Endodermal cell (in vitro differentiated cells): ENCODE results near the gene PDE8B. TPM values are rescaled to one million over a fixed set of nuclear protein-coding genes. Genes with fewer than 3 reads are reported as not detected.

Source experiments
- DNase-seq: peaks from one replicate; pipeline ENCODE4 v3.0.0-alpha.2; 2017
- H3K27ac ChIP-seq: 2 replicates; pipeline ENCODE4 v1.5.1; 2013; ENCODE audit warnings: mild to moderate bottlenecking, low read depth, low read length, moderate library complexity
- H3K27me3 ChIP-seq: 2 replicates; pipeline ENCODE4 v1.6.1; 2013; ENCODE audit warnings: mild to moderate bottlenecking, low read length, moderate library complexity; ENCODE audit not compliant: insufficient read depth, control insufficient read depth, poor library complexity, severe bottlenecking
- H3K36me3 ChIP-seq: 2 replicates; pipeline ENCODE4 v1.7.0; 2013; ENCODE audit warnings: mild to moderate bottlenecking, low read length, moderate library complexity; ENCODE audit not compliant: control insufficient read depth, insufficient read depth
- H3K4me1 ChIP-seq: one replicate; pipeline ENCODE4 v1.7.0; 2013; ENCODE audit warnings: low read length; ENCODE audit not compliant: control insufficient read depth, insufficient read depth
- H3K4me3 ChIP-seq: 2 replicates; pipeline ENCODE4 v1.5.1; 2013; ENCODE audit warnings: mild to moderate bottlenecking, low read length, moderate library complexity
- H3K9ac ChIP-seq: 2 replicates; pipeline ENCODE4 v1.6.1; 2013; ENCODE audit warnings: mild to moderate bottlenecking, low read length, moderate library complexity; ENCODE audit not compliant: poor library complexity, severe bottlenecking; ENCODE audit errors: extremely low read depth
- H3K9me3 ChIP-seq: 2 replicates; pipeline ENCODE4 v1.6.1; 2013; ENCODE audit warnings: mild to moderate bottlenecking, low read length, moderate library complexity; ENCODE audit not compliant: control insufficient read depth
- H3K27ac Mint-ChIP-seq: 2 replicates; pipeline ENCODE4 v1.8.0; 2020; ENCODE audit warnings: mixed read lengths
- H3K27me3 Mint-ChIP-seq: 2 replicates; pipeline ENCODE4 v1.8.0; 2021; ENCODE audit warnings: mild to moderate bottlenecking, mixed read lengths; ENCODE audit not compliant: insufficient read depth
- H3K36me3 Mint-ChIP-seq: 2 replicates; pipeline ENCODE4 v1.8.0; 2020; ENCODE audit warnings: low read depth, mixed read lengths
- H3K4me1 Mint-ChIP-seq: 2 replicates; pipeline ENCODE4 v1.8.0; 2020; ENCODE audit warnings: mixed read lengths
- H3K4me3 Mint-ChIP-seq: 2 replicates; pipeline ENCODE4 v1.8.0; 2020; ENCODE audit warnings: mild to moderate bottlenecking, moderate library complexity, mixed read lengths
- H3K9me3 Mint-ChIP-seq: 2 replicates; pipeline ENCODE4 v1.8.0; 2020; ENCODE audit warnings: mild to moderate bottlenecking, mixed read lengths
- CTCF ChIP-seq: fragments of 200-600 bp; sonication (generic); conservative IDR thresholded peaks from 2 replicates; pipeline ENCODE4 v1.5.0; 2021; ENCODE audit warnings: antibody characterized with exemption, mild to moderate bottlenecking
- WGBS, 2 experiments: methylation state at CpG; one replicate each; pipeline versions ENCODE4 v1.1.5 to v1.1.7; 2013; ENCODE audit warnings: missing lambda C conversion rate in 2 of 2, mixed read lengths in 1 of 2; ENCODE audit not compliant: insufficient coverage in 1 of 2, insufficient read length in 1 of 2; 5-methylcytosine and 5-hydroxymethylcytosine counted together
- total RNA-seq, 2 donors: library from RNA; stranded (reverse); fragmentation: NEBNext Ultra II Directional in 1 of 2; extraction: Animal tissue kit (Norgen Biotek cat#: 25700) in 1 of 2; gene quantifications; 2 replicates in 1 of 2; 3 replicates in 1 of 2; pipeline ENCODE4 v1.2.1, GENCODE V29; 2021

PDE8B gene
- total RNA-seq, 2 donors from 2014 or later, result 0.20 to 0.51 TPM

- Histone ChIP-seq H3K4me3 (no peak overlapping the region), H3K27ac (no peak overlapping the region), H3K9ac (no peak overlapping the region), H3K36me3 (no peaks in the 10 kb centered on the region), H3K27me3 (no peaks in the 10 kb centered on the region), H3K4me1 (no peaks in the 10 kb centered on the region), H3K9me3 (no peaks in the 10 kb centered on the region)
- Mint-ChIP-seq H3K27me3 (peaks cover 3% of the 10 kb centered on the region), H3K4me3 (no peak overlapping the region), H3K36me3 (no peaks in the 10 kb centered on the region), H3K4me1 (no peaks in the 10 kb centered on the region), H3K27ac (no peak overlapping the region), H3K9me3 (no peaks in the 10 kb centered on the region)
- no peak for DNase-seq
- 81 to 93% methylated on average over 3 to 6 of the region's 6 CpGs for WGBS, 2 experiments
- TF ChIP-seq CTCF, result no peak
Measured at GRCh38 chr5:77359231-77359630, 148.8 kb downstream of the PDE8B start.

GRCh38 chr5:77360381-77360780 is 149.9 kb downstream of the PDE8B start:
- H3K9me3 Mint-ChIP-seq, result no peaks in the 10 kb centered on the region
- Histone ChIP-seq H3K9ac (no peak overlapping the region), H3K4me3 (no peak overlapping the region), H3K9me3 (no peaks in the 10 kb centered on the region), H3K36me3 (no peaks in the 10 kb centered on the region), H3K27ac (no peak overlapping the region), H3K27me3 (no peaks in the 10 kb centered on the region), H3K4me1 (no peaks in the 10 kb centered on the region)
- DNase-seq, result no peak
- TF ChIP-seq CTCF, result no peak
- H3K27me3 Mint-ChIP-seq, result peaks cover 3% of the 10 kb centered on the region
- no peak overlapping the region for H3K4me3 Mint-ChIP-seq
- H3K27ac Mint-ChIP-seq, result no peak overlapping the region
- no peaks in the 10 kb centered on the region for H3K4me1 Mint-ChIP-seq
- H3K36me3 Mint-ChIP-seq, result no peaks in the 10 kb centered on the region

GRCh38 chr5:77360973-77361372 is 150.5 kb downstream of the PDE8B start:
- peaks cover 3% of the 10 kb centered on the region for H3K27me3 Mint-ChIP-seq
- H3K27ac Mint-ChIP-seq, result no peak overlapping the region
- H3K9me3 Mint-ChIP-seq, result no peaks in the 10 kb centered on the region
- WGBS, 2 experiments, result 83 to 100% methylated on average over 1 of the region's 1 CpG
- no peaks in the 10 kb centered on the region for H3K4me1 Mint-ChIP-seq
- no peaks in the 10 kb centered on the region for H3K36me3 Mint-ChIP-seq
- Histone ChIP-seq H3K4me3 (no peak overlapping the region), H3K9me3 (no peaks in the 10 kb centered on the region), H3K27me3 (no peaks in the 10 kb centered on the region), H3K4me1 (no peaks in the 10 kb centered on the region), H3K27ac (no peak overlapping the region), H3K36me3 (no peaks in the 10 kb centered on the region), H3K9ac (no peak overlapping the region)
- no peak overlapping the region for H3K4me3 Mint-ChIP-seq
- DNase-seq, result no peak
- TF ChIP-seq CTCF, result no peak
